HG03097 (cell line): ENCODE data around the gene SLC1A6.
"Not testable (repeated sequence)": the region's sequence is repeated elsewhere in the genome, so short reads cannot be mapped to it uniquely, and the experiment has no call there.

Experiments used
- ATAC-seq: cut with Tn5 transposase; IDR thresholded peaks from one replicate; pipeline ENCODE4 v1.9.1; 2021; ENCODE audit not compliant: unreplicated experiment, low FRiP score

SLC1A6 gene

GRCh38 chr19:14979476-14980255 lies at the start of gene SLC1A6:
TSS of gene SLC1A6 (minus strand) at chr19:14979864. CDS start at chr19:14972910, 6,954 bp downstream.
- no peak for ATAC-seq

- ATAC-seq: no peak
Observed at GRCh38 chr19:15028490-15028889, 48.8 kb upstream of the SLC1A6 start.

- ATAC-seq: no peak
Observed at GRCh38 chr19:15025217-15025616, 45.6 kb upstream of the SLC1A6 start.

- no peak for ATAC-seq
Observed at GRCh38 chr19:15022752-15023151, 43.1 kb upstream of the SLC1A6 start.

- ATAC-seq: no peak
Observed at GRCh38 chr19:15021286-15022007, 41.8 kb upstream of the SLC1A6 start.

GRCh38 chr19:15018836-15019235 lies 39.2 kb upstream of the SLC1A6 start:
- ATAC-seq: not testable (repeated sequence)

- ATAC-seq: no peak
Observed at GRCh38 chr19:15015946-15016542, 36.4 kb upstream of the SLC1A6 start.

- no peak for ATAC-seq
Observed at GRCh38 chr19:15014579-15014978, 34.9 kb upstream of the SLC1A6 start.

- ATAC-seq: no peak
Observed at GRCh38 chr19:15010501-15011300, 31.0 kb upstream of the SLC1A6 start.

- ATAC-seq: no peak
Observed at GRCh38 chr19:15008308-15008707, 28.6 kb upstream of the SLC1A6 start.

- no peak for ATAC-seq
Observed at GRCh38 chr19:14997981-14998380, 18.3 kb upstream of the SLC1A6 start.

- no peak for ATAC-seq
Observed at GRCh38 chr19:14992780-14993179, 13.1 kb upstream of the SLC1A6 start.

GRCh38 chr19:14985133-14985532 lies 5.5 kb upstream of the SLC1A6 start:
- no peak for ATAC-seq

GRCh38 chr19:14978161-14978776 lies 1.4 kb downstream of the SLC1A6 start:
- ATAC-seq: no peak

- no peak for ATAC-seq
Observed at GRCh38 chr19:14977128-14977527, 2.5 kb downstream of the SLC1A6 start.

- ATAC-seq: no peak
Observed at GRCh38 chr19:14974488-14974887, 5.2 kb downstream of the SLC1A6 start.

GRCh38 chr19:14972676-14973075 lies 7.0 kb downstream of the SLC1A6 start:
- no peak for ATAC-seq

- ATAC-seq: no peak
Observed at GRCh38 chr19:14971474-14971873, 8.2 kb downstream of the SLC1A6 start.

- no peak for ATAC-seq
Observed at GRCh38 chr19:14968247-14968646, 11.4 kb downstream of the SLC1A6 start.

- ATAC-seq: no peak
Observed at GRCh38 chr19:14961956-14962685, 17.5 kb downstream of the SLC1A6 start.
